Measurements from ENCODE around the gene NDE1. TPM values are rescaled to one million over a fixed set of nuclear protein-coding genes. Genes with fewer than 3 reads are reported as not detected.
"Not testable (repeated sequence)": the region's sequence is repeated elsewhere in the genome, so short reads cannot be mapped to it uniquely, and the experiment has no call there.

Gene NDE1
- total and polyA plus RNA-seq, 4 donors, result 19.4 to 36.6 (median 30.1) TPM

DNA sequence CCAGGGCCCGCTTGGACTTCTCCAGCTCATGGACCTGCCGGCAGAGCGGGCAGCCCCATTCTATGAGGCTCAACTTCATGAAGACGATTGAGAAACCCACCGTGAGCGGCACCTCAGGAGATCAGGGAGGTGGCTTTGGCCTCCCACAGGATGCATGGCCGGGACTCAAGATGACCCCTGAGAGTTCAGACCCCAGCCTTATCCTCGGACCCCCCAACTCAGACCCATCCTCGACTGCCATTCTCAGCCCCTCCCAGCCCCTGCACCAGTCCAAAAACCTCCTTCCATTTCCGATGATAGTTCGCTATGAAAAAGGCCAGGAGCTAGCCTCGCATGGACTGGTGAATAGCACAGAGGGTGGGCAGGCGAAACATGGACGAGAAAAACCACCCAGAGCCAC is 71.0 kb downstream of the NDE1 start:
- no peaks in the 10 kb centered on the region for H3K4me1 ChIP-seq (ENCODE audit: control insufficient read depth, insufficient read depth, low read length)

DNA sequence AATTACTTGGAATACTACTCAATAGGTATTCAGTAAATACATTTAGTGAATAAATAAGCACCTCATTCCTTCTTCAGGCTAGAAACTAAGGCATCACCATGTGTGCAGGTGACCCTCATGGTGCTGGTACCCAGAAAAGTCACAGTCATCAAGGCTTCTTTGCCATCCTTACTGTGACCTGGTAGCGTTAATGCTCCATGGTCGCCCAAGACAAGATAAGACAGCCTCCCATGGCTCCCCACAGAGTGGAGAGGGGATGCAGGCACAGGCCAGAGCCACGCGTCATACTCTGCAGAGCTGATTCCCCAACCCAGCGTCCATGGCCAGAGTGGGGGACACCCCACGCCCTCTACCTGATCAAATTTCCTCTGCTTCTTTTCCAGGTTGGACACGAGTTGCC is 73.8 kb downstream of the NDE1 start:
- Histone ChIP-seq H3K4me3 (ENCODE audit: low read depth, low read length) (no peak overlapping the region), H3K36me3 (ENCODE audit: control insufficient read depth, insufficient read depth, low read length) (peaks cover 46% of the 10 kb centered on the region), H3K4me1 (ENCODE audit: control insufficient read depth, insufficient read depth, low read length) (no peaks in the 10 kb centered on the region), H3K27me3 (ENCODE audit: control insufficient read depth, insufficient read depth, low read length) (no peaks in the 10 kb centered on the region), H3K9me3 (ENCODE audit: control insufficient read depth, insufficient read depth, low read length) (no peaks in the 10 kb centered on the region), H3K27ac (ENCODE audit: low read depth, low read length) (no peak overlapping the region)
- 93% methylated on average over 7 of the region's 7 CpGs for WGBS (ENCODE audit: insufficient coverage)
- no peak for DNase-seq (ENCODE audit: low read depth in 4 of 6, low spot score in 6 of 6)

More for the DNA sequence above, 71.0 kb downstream of the NDE1 start:
- no peaks in the 10 kb centered on the region for H3K9me3 ChIP-seq (ENCODE audit: control insufficient read depth, insufficient read depth, low read length)
- no peak overlapping the region for H3K4me3 ChIP-seq (ENCODE audit: low read depth, low read length)
- H3K36me3 ChIP-seq (ENCODE audit: control insufficient read depth, insufficient read depth, low read length), result peaks cover 60% of the 10 kb centered on the region
- no peak overlapping the region for H3K27ac ChIP-seq (ENCODE audit: low read depth, low read length)
- WGBS (ENCODE audit: insufficient coverage), result 96% methylated on average over 14 of the region's 14 CpGs
- H3K27me3 ChIP-seq (ENCODE audit: control insufficient read depth, insufficient read depth, low read length), result no peaks in the 10 kb centered on the region
- no peak for DNase-seq (ENCODE audit: low read depth in 4 of 6, low spot score in 6 of 6)

GRCh38 chr16:15725641-15726240 is 75.7 kb downstream of the NDE1 start:
- H3K36me3 ChIP-seq (ENCODE audit: control insufficient read depth, insufficient read depth, low read length), result peaks cover 33% of the 10 kb centered on the region
- no peaks in the 10 kb centered on the region for H3K4me1 ChIP-seq (ENCODE audit: control insufficient read depth, insufficient read depth, low read length)
- no peaks in the 10 kb centered on the region for H3K9me3 ChIP-seq (ENCODE audit: control insufficient read depth, insufficient read depth, low read length)
- no peaks in the 10 kb centered on the region for H3K27me3 ChIP-seq (ENCODE audit: control insufficient read depth, insufficient read depth, low read length)
- no peak for DNase-seq (ENCODE audit: low read depth in 4 of 6, low spot score in 6 of 6)
- H3K4me3 ChIP-seq (ENCODE audit: low read depth, low read length), result no peak overlapping the region
- WGBS (ENCODE audit: insufficient coverage), result 96% methylated on average over 2 of the region's 5 CpGs
- no peak overlapping the region for H3K27ac ChIP-seq (ENCODE audit: low read depth, low read length)

- 76% methylated on average over 10 of the region's 18 CpGs for WGBS (ENCODE audit: insufficient coverage)
- H3K27ac ChIP-seq (ENCODE audit: low read depth, low read length), result no peak overlapping the region
- no peaks in the 10 kb centered on the region for H3K9me3 ChIP-seq (ENCODE audit: control insufficient read depth, insufficient read depth, low read length)
- no peaks in the 10 kb centered on the region for H3K4me1 ChIP-seq (ENCODE audit: control insufficient read depth, insufficient read depth, low read length)
- DNase-seq (ENCODE audit: low read depth in 4 of 6, low spot score in 6 of 6), result no peak
- H3K36me3 ChIP-seq (ENCODE audit: control insufficient read depth, insufficient read depth, low read length), result peaks cover 28% of the 10 kb centered on the region
- no peaks in the 10 kb centered on the region for H3K27me3 ChIP-seq (ENCODE audit: control insufficient read depth, insufficient read depth, low read length)
- H3K4me3 ChIP-seq (ENCODE audit: low read depth, low read length), result no peak overlapping the region
Measured at GRCh38 chr16:15726715-15727114, 76.7 kb downstream of the NDE1 start.

GRCh38 chr16:15727697-15728096 is 77.7 kb downstream of the NDE1 start:
- peaks cover 28% of the 10 kb centered on the region for H3K36me3 ChIP-seq (ENCODE audit: control insufficient read depth, insufficient read depth, low read length)
- not testable (repeated sequence) for H3K4me3 ChIP-seq (ENCODE audit: low read depth, low read length); H3K27me3 ChIP-seq (ENCODE audit: control insufficient read depth, insufficient read depth, low read length); H3K9me3 ChIP-seq (ENCODE audit: control insufficient read depth, insufficient read depth, low read length); H3K4me1 ChIP-seq (ENCODE audit: control insufficient read depth, insufficient read depth, low read length); H3K27ac ChIP-seq (ENCODE audit: low read depth, low read length); DNase-seq (ENCODE audit: low read depth in 4 of 6, low spot score in 6 of 6)
- 100% methylated on average over 4 of the region's 5 CpGs for whole genome bisulfite sequencing (ENCODE audit: insufficient coverage)

GRCh38 chr16:15729152-15729551 is 79.1 kb downstream of the NDE1 start:
- H3K4me3 ChIP-seq (ENCODE audit: low read depth, low read length), result no peak overlapping the region
- WGBS (ENCODE audit: insufficient coverage), result 98% methylated on average over 5 of the region's 7 CpGs
- no peaks in the 10 kb centered on the region for H3K27me3 ChIP-seq (ENCODE audit: control insufficient read depth, insufficient read depth, low read length)
- no peaks in the 10 kb centered on the region for H3K9me3 ChIP-seq (ENCODE audit: control insufficient read depth, insufficient read depth, low read length)
- no peak for DNase-seq (ENCODE audit: low read depth in 4 of 6, low spot score in 6 of 6)
- H3K4me1 ChIP-seq (ENCODE audit: control insufficient read depth, insufficient read depth, low read length), result no peaks in the 10 kb centered on the region
- no peak overlapping the region for H3K27ac ChIP-seq (ENCODE audit: low read depth, low read length)
- peaks cover 24% of the 10 kb centered on the region for H3K36me3 ChIP-seq (ENCODE audit: control insufficient read depth, insufficient read depth, low read length)

DNA sequence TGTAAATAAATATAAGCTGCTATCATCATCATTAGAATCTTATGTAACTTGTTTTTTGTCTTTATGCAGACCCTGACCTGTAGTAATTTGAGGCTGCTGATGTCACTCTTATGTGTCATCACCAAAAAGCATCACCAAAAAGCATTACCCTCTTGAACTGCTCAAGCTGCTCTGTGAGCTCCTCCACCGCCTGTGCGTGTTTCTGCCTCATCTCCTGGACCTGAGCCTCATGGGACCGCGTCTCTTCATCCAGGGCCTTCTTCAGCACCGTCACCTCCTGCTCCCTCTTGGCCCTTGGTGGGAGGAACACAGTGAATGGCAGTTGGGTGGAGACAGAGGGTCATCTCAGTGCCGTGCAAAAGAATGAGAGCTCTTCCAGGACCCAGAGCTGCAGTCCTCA is 82.4 kb downstream of the NDE1 start:
- Histone ChIP-seq H3K27ac (ENCODE audit: low read depth, low read length) (no peak overlapping the region), H3K36me3 (ENCODE audit: control insufficient read depth, insufficient read depth, low read length) (peaks cover 3% of the 10 kb centered on the region), H3K4me3 (ENCODE audit: low read depth, low read length) (no peak overlapping the region), H3K27me3 (ENCODE audit: control insufficient read depth, insufficient read depth, low read length) (no peaks in the 10 kb centered on the region), H3K4me1 (ENCODE audit: control insufficient read depth, insufficient read depth, low read length) (no peaks in the 10 kb centered on the region), H3K9me3 (ENCODE audit: control insufficient read depth, insufficient read depth, low read length) (no peaks in the 10 kb centered on the region)
- WGBS (ENCODE audit: insufficient coverage), result 100% methylated on average over 2 of the region's 6 CpGs
- DNase-seq (ENCODE audit: low read depth in 4 of 6, low spot score in 6 of 6), result no peak

DNA sequence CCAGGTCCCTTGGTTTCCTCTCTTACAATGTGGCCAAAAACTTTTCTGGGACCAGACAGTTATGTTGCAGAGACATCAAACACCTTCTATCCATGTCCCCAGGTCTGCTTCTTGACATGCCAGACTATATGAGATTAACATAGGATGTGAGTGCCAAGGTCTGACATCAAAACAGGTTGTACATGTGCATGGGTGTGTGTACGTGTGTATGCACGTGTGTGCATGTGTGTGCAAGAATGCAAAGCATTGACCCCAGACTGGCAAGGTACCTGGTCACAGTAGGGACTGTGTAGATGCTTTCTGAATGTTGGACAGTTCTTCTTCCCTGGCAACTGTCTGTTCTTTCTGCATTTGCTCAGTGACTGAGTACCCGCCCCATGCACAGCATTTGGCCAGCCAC is 85.6 kb downstream of the NDE1 start:
- no peak for DNase-seq (ENCODE audit: low read depth in 4 of 6, low spot score in 6 of 6)
- Histone ChIP-seq H3K9me3 (ENCODE audit: control insufficient read depth, insufficient read depth, low read length) (no peaks in the 10 kb centered on the region), H3K27ac (ENCODE audit: low read depth, low read length) (no peak overlapping the region), H3K4me3 (ENCODE audit: low read depth, low read length) (no peak overlapping the region), H3K4me1 (ENCODE audit: control insufficient read depth, insufficient read depth, low read length) (no peaks in the 10 kb centered on the region), H3K27me3 (ENCODE audit: control insufficient read depth, insufficient read depth, low read length) (no peaks in the 10 kb centered on the region), H3K36me3 (ENCODE audit: control insufficient read depth, insufficient read depth, low read length) (peaks cover 4% of the 10 kb centered on the region)
- WGBS (ENCODE audit: insufficient coverage), result 97% methylated on average over 3 of the region's 3 CpGs

- Histone ChIP-seq H3K36me3 (ENCODE audit: control insufficient read depth, insufficient read depth, low read length) (peaks cover 4% of the 10 kb centered on the region), H3K27me3 (ENCODE audit: control insufficient read depth, insufficient read depth, low read length) (no peaks in the 10 kb centered on the region), H3K4me1 (ENCODE audit: control insufficient read depth, insufficient read depth, low read length) (no peaks in the 10 kb centered on the region), H3K27ac (ENCODE audit: low read depth, low read length) (no peak overlapping the region), H3K9me3 (ENCODE audit: control insufficient read depth, insufficient read depth, low read length) (no peaks in the 10 kb centered on the region), H3K4me3 (ENCODE audit: low read depth, low read length) (no peak overlapping the region)
- WGBS (ENCODE audit: insufficient coverage), result 78% methylated on average over 7 of the region's 7 CpGs
- no peak for DNase-seq (ENCODE audit: low read depth in 4 of 6, low spot score in 6 of 6)
Measured at GRCh38 chr16:15736529-15736928, 86.5 kb downstream of the NDE1 start.

- no peaks in the 10 kb centered on the region for H3K27me3 ChIP-seq (ENCODE audit: control insufficient read depth, insufficient read depth, low read length)
- no peak overlapping the region for H3K27ac ChIP-seq (ENCODE audit: low read depth, low read length)
- WGBS (ENCODE audit: insufficient coverage), result 89% methylated on average over 18 of the region's 18 CpGs
- peaks cover 4% of the 10 kb centered on the region for H3K36me3 ChIP-seq (ENCODE audit: control insufficient read depth, insufficient read depth, low read length)
- no peaks in the 10 kb centered on the region for H3K9me3 ChIP-seq (ENCODE audit: control insufficient read depth, insufficient read depth, low read length)
- H3K4me1 ChIP-seq (ENCODE audit: control insufficient read depth, insufficient read depth, low read length), result no peaks in the 10 kb centered on the region
- DNase-seq (ENCODE audit: low read depth in 4 of 6, low spot score in 6 of 6), result no peak
- H3K4me3 ChIP-seq (ENCODE audit: low read depth, low read length), result no peak overlapping the region
Measured at GRCh38 chr16:15737140-15737644, 87.1 kb downstream of the NDE1 start.
